GM19463 (cell line): ENCODE data around the gene ZNF135.

Experiments
- ATAC-seq: cut with Tn5 transposase; IDR thresholded peaks from one replicate; pipeline ENCODE4 v1.9.1; 2021; ENCODE audit warnings: mild to moderate bottlenecking, moderate library complexity; ENCODE audit not compliant: unreplicated experiment

Gene ZNF135

DNA sequence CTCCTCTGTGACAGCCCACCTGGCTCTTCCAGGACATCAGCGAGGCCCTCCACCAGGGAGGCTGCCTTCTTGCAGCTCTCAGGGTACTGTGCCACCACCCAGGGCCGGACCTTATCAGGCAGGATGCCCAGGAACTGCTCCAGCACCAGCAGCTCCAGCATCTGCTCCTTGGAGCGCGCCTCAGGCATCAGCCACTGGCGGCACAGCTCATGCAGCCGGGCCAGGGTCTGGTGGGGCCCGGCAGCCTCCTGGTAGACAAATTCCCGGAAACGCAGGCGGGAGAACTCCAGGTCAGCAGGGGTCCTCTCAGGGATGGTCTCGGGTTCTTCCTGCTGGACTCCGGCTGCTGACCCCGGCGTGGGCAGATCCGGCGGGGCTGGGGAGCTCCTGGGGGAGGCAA is 30.8 kb downstream of the ZNF135 start:
- no peak for ATAC-seq

DNA sequence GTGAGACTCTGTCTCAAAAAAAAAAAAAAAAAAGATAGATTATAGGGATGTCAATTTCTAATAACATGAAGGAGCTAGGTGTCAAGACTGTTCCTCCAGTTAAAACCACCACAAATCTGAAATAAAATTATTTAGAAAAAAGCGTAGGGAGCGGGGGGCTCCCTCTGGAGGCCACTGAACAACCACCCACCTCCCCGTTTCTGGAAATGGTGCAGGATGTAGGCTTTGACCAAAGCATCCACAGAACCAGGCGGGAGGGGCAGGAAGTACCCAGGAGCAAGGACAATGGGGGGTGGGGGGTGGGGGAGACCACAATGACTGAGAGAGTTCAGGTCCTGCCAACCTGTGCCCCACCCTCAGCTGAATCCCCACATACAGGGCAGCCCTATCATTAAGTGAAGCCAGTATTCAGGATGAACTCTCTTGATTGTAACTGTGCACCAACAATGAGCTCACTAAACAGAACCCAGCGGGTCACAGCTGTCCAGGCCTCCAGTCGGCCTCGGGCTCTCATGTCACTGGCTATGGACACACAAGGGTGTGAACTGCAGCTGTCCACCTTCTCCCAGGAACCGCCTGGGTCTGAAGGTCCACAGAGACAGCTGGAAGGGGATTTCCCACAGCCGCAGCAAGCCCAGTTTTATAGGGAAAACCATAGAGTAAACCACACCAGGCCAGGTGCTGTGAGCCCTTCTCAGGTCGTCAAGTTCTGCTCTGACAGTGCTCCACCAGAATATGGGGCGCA is 32.3 kb downstream of the ZNF135 start:
- no peak for ATAC-seq

DNA sequence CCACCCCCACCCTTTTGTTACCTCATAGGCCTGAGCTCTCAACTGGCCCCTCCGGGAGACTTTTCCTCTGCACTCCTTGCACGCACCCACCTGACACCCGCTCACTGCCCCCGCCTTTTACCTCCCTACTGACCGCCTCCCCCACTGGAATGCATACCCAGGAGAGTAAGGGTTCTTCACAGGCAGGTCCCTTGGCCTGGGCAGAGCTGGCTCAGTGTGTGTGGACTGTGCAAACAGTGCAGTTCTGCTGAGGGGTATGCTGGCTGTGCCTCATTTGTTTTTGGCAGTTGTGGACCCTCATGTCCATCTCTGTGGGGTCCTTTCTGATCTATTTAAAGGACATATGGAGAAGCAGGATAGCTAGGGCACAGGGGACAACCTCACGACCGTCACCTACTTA is 34.0 kb downstream of the ZNF135 start:
- no peak for ATAC-seq

DNA sequence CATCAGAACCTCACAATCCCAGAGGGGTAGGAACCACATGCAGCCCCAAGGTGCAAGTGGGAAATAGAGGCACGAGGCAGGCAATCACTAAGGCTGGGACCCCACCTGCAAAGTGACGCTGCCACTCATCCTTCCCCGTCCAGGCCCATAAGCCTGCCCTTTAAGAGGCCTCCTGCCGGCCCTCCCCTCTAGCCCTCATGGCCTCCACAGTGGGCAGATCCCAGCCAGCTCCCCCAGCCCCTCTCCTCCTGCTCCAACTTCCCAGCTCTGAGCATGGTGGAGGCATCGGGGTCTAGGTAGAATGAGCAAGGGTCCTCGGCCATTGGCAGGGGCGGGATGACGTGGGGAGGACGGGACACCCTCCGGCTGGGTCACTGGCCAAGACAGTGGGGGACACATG is 36.2 kb downstream of the ZNF135 start:
- no peak for ATAC-seq

DNA sequence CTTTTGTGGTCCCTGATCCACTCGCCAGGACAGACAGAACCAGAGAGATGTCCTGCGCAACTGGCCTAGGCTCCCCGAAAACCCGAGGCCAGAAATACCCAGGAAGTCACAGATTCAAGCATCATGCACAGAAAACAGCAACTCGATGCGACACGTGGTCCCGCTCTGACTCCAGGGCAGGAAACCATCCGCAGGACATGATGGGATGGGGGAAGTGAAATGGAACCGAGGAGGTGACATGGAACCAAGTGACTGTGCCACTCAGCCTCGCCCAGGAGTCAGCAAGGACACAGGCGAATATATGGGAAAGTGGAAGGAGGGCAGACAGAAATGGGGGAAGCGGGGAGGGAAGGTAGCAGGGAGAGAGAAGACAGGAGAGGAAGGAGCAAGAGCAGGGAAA is 37.8 kb downstream of the ZNF135 start:
- ATAC-seq, result no peak

DNA sequence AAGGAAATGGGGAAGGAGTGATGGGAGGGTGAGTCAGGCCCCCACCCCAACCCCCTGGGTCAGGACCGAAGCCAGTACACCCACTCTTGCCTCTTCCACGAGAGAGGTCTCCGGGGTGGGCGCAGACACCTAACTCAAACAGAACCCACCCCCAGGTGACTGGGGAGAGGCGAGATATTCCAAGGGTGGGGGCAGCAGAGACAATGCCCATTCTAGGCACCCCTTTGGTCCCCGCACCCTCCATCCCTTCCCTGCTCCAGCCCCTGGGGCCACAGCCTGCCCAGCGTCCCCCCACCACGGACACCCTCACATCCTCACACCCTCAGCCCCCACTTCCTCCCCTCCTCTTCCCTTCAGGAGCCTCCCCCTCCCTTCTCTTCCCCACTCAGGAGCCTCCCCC is 38.3 kb downstream of the ZNF135 start:
- ATAC-seq, result no peak

DNA sequence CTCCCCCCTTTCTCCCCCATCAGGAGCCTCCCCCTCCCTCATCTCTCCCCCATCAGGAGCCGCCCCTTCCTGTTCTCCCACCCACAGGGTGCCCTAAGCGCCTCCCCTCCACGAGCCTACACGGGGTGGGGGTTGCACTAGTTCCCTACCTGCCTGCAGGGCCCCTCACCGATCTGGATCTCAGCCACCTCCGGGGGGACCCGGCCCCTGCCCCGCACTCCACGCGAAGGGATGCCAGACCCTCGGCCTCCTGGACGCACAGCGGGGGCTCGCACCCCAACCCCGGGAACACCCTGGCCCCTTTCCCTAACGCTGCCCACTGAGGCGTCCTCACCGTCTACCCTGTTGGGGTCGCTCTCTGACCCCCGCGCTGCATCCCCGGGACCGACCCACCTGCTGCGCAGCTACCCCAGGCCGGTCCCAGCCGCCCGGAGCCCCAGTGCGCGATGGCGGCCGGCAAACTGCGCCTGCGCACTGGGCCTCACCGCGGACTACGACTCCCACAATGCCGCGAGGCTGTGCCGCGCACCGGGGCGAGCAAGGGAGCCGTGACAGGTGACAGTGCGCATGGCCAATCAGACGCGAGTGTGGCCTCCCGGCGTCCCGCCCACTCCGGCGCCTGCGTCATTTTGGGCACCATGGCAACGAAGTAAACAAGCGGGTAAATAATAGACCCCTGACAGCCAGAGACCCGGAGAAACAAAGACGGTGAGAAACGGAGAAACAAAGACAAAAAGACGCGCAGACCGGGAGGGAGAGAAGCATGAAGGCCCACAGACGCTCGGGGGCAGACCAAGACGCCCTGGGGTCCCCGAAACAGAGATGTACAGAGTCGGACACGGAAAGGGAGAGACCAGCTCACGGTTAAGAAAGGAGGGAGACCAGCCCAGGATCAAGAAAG is 38.9 kb downstream of the ZNF135 start, which contains the start of gene ZSCAN18:
Gene ZSCAN18, minus strand, starts transcription at position 451 of the 901 bp plus-strand sequence. CDS start 7,964 bp downstream, outside the sequence.
- no peak for ATAC-seq

DNA sequence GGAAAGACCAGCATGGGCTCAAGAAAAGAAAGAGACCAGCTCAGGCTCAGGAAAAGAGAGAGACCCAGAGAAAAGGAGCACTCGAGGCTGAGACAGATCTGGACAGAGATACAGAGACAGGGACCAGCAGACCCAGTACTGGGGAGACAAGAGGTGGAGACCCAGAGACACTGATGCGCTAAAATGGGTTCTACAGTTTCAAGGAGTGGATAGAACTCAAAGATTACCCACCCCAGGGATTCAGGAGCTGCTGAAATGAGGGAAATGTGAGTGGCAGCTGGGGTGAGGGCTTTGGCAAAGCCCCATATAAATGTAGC is 39.6 kb downstream of the ZNF135 start:
- no peak for ATAC-seq

DNA sequence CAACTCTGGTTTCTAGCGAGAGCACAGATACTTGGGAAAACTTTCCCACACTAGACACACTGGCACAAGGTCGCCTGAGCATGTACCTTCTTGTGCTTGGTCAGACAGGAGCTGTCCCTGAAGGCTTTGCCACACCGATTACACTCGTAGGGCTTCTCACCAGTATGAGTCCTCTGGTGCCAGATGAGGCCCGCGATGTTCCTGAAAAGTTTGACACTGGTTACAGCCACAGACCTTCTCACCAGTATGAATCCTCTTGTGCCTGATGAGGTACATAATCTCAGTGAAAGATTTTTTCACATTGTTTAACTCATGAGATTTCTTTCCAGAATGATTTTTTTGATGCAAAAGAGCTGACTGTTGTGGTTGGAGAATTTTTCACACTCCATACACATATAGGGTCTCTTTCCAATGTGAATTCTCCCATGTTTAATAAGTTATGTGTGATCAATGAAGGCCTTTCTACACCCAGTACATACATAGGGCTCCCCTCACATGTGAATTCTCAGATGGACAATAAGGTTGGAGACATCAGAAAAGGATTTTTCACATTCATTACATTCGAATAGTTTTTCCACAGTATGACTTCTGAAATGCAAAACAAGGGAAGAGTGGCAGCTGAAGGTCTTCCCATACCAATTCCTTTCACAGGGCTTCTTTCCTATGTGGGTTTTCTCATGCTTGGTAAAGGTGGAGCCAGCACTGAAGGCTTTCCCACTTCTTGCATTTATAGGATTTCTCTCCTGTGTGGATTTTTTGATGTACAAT is 48.9 kb downstream of the ZNF135 start:
- no peak for ATAC-seq

DNA sequence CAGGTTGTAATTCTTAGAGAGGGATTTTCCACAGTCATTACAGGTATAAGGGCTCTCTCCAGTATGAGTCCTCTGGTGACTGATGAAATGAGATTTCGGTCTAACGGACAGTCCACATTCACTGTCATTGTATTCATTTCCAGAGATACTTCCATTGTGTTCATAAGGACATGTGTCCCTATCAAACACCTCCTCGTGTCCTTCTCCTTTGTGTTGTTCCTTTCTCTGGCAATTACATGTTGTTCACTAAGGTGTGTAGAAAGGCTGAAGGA is 49.4 kb downstream of the ZNF135 start:
- no peak for ATAC-seq

DNA sequence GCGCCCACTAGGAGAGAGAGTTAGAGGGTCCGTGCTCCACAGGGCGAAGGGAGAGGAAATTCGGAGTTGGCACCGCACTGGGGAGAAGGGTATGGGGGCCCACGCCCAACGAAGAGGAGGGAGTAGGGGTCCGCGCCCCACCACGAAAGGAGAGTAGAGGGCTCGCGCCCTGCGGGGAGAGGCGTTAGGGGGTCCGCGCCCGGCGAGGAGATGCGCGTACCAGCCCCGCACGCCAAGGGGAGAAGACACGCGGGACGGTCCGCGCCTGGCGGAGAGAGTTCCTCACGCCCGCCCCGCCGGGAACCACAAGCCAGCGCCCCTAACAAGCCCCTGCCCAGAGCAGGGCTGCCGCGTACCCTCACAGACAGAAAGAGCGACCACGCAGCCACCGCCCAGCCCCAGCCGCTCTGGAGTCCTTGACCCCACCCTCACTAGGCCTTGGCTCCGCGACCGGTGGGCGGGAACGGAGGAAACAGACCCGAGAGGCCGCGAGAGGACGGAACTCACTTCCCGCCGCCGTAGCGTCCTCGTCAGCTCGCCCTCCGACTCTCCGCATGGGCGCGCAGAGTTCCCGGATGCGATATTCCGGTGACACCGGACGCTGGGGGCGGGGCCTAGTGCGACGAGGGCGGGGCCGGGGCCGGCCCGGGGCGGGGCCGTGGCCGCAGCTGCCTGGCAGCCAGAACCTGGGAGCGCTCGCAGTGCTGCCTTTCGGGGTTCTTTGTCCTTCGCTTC is 58.9 kb downstream of the ZNF135 start:
- ATAC-seq, result no peak

DNA sequence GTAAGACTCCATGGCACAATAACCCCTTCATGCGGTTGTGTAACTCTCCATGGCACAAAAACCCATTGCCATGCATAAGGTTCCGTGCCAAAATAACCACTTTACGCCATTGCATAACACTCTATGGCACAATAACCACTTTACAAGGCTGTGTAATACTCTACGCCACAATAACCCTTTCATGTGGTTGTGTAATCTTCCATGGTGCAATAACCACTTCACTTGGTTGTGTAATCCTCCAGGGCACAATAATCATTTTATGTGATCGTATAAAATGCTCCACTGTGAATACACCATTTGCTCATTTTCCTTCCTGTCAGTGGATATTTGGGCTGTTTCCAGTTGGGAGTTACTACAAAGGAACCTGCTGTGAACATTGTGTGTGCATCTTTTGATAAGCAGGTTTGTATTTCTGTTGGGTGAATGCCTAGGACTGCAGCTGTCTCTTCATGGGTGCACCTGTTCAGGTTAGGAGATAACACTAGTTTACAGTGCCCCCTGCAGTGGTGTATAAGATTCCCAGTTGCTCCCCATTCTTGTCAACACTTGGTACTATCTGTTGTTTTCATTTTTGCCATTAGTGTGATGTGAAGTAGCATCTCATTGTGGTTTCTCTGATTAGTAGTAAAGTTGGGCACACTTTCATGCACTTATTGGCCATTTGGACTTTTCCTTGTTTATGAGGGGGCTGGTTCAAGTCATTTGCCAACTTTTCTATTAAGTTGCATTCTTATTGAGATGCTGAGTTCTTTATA is 60.1 kb downstream of the ZNF135 start:
- ATAC-seq, result no peak
